ENCODE results near the gene ZFR2. TPM values are rescaled to one million over a fixed set of nuclear protein-coding genes. Genes with fewer than 3 reads are reported as not detected.

ZFR2 gene
- total RNA-seq, 3 donors from 2014 or later = 0.66 TPM; not detected in 2

GRCh38 chr19:3850320-3850972 is 18.4 kb downstream of the ZFR2 start:
- intact Hi-C loops (cut with DNase I, micrococcal nuclease) = no loop called here
- DNase-seq (no peak), ATAC-seq (no peak)
- Histone ChIP-seq H3K4me1 (ENCODE audit: low read depth) (no peaks in the 10 kb centered on the region), H3K4me3 (no peak overlapping the region), H3K36me3 (ENCODE audit: low read depth) (no peaks in the 10 kb centered on the region), H3K9me3 (peaks cover 12% of the 10 kb centered on the region)
- no peak for TF ChIP-seq CTCF (IDR thresholded peaks at IDR 0.05)

- no peaks in the 10 kb centered on the region for H3K36me3 ChIP-seq (ENCODE audit: low read depth)
- ATAC-seq = no peak
- no peak overlapping the region for H3K4me3 ChIP-seq
- no peak for DNase-seq
- TF ChIP-seq CTCF (IDR thresholded peaks at IDR 0.05) = no peak
- H3K4me1 ChIP-seq (ENCODE audit: low read depth) = no peaks in the 10 kb centered on the region
- H3K9me3 ChIP-seq = peaks cover 12% of the 10 kb centered on the region
- intact Hi-C loops (cut with DNase I, micrococcal nuclease) = no loop called here
Observed at GRCh38 chr19:3849787-3850186, 19.1 kb downstream of the ZFR2 start.

GRCh38 chr19:3849092-3849491 is 19.7 kb downstream of the ZFR2 start:
- Histone ChIP-seq H3K9me3 (peaks cover 12% of the 10 kb centered on the region), H3K4me1 (ENCODE audit: low read depth) (no peaks in the 10 kb centered on the region), H3K4me3 (no peak overlapping the region), H3K36me3 (ENCODE audit: low read depth) (no peaks in the 10 kb centered on the region)
- no peak for TF ChIP-seq CTCF (IDR thresholded peaks at IDR 0.05)
- peak; percentile 74 for ATAC-seq
- DNase-seq = peak in 1 of 3 donors; percentile 55
- intact Hi-C loops (cut with DNase I, micrococcal nuclease) = no loop called here

- no peak for DNase-seq
- intact Hi-C loops (cut with DNase I, micrococcal nuclease) = no loop called here
- Histone ChIP-seq H3K9me3 (no peaks in the 10 kb centered on the region), H3K4me3 (no peak overlapping the region), H3K36me3 (ENCODE audit: low read depth) (no peaks in the 10 kb centered on the region), H3K4me1 (ENCODE audit: low read depth) (no peaks in the 10 kb centered on the region)
- no peak for ATAC-seq
- TF ChIP-seq CTCF (IDR thresholded peaks at IDR 0.05) = no peak
Observed at GRCh38 chr19:3844596-3844995, 24.2 kb downstream of the ZFR2 start.

GRCh38 chr19:3842948-3843347 is 25.9 kb downstream of the ZFR2 start:
- Histone ChIP-seq H3K36me3 (ENCODE audit: low read depth) (no peaks in the 10 kb centered on the region), H3K4me1 (ENCODE audit: low read depth) (no peaks in the 10 kb centered on the region), H3K4me3 (no peak overlapping the region), H3K9me3 (no peaks in the 10 kb centered on the region)
- intact Hi-C loops (cut with DNase I, micrococcal nuclease) = no loop called here
- no peak for TF ChIP-seq CTCF (IDR thresholded peaks at IDR 0.05)
- no peak for ATAC-seq
- no peak for DNase-seq

GRCh38 chr19:3840804-3841203 is 28.0 kb downstream of the ZFR2 start:
- DNase-seq (no peak), ATAC-seq (no peak)
- Histone ChIP-seq H3K4me1 (ENCODE audit: low read depth) (no peaks in the 10 kb centered on the region), H3K9me3 (no peaks in the 10 kb centered on the region), H3K4me3 (no peak overlapping the region), H3K36me3 (ENCODE audit: low read depth) (no peaks in the 10 kb centered on the region)
- intact Hi-C loops (cut with DNase I, micrococcal nuclease) = no loop called here
- no peak for TF ChIP-seq CTCF (IDR thresholded peaks at IDR 0.05)
